Astrocyte (in vitro differentiated cells and primary cell): ENCODE measurements around the gene ZNF549. TPM values are rescaled to one million over a fixed set of nuclear protein-coding genes. Genes with fewer than 3 reads are reported as not detected.

Experiments
- DNase-seq: peaks from one replicate; pipeline ENCODE4 v3.0.0-alpha.2; 2010; ENCODE audit warnings: low read depth
- FAIRE-seq: peaks from 2 replicates; lab custom pipeline; 2011; peaks lifted over from hg19 to GRCh38; lab: Jason Lieb, UNC
- H2AFZ ChIP-seq: 2 replicates; pipeline ENCODE4 v1.6.0; 2012; ENCODE audit warnings: low read depth, low read length, inconsistent platforms
- H3K27ac ChIP-seq: 2 replicates; pipeline ENCODE4 v1.5.1; 2011; ENCODE audit warnings: low read depth, low read length, inconsistent platforms
- H3K27me3 ChIP-seq: 2 replicates; pipeline ENCODE4 v1.6.0; 2011; ENCODE audit warnings: low read length, inconsistent platforms; ENCODE audit not compliant: insufficient read depth
- H3K36me3 ChIP-seq: 2 replicates; pipeline ENCODE4 v1.5.1; 2011; ENCODE audit warnings: low read length, inconsistent platforms; ENCODE audit not compliant: insufficient read depth
- H3K4me1 ChIP-seq: 2 replicates; pipeline ENCODE4 v1.5.1; 2011; ENCODE audit warnings: low read length, inconsistent platforms; ENCODE audit not compliant: insufficient read depth
- H3K4me2 ChIP-seq: 2 replicates; pipeline ENCODE4 v1.6.0; 2012; ENCODE audit warnings: low read length, inconsistent platforms
- H3K4me3 ChIP-seq: 2 replicates; pipeline ENCODE4 v1.5.1; 2011; ENCODE audit warnings: low read depth, mild to moderate bottlenecking, low read length, inconsistent platforms; ENCODE audit not compliant: insufficient read depth
- H3K79me2 ChIP-seq: 2 replicates; pipeline ENCODE4 v1.6.0; 2012; ENCODE audit warnings: mild to moderate bottlenecking, low read length, inconsistent platforms; ENCODE audit not compliant: insufficient read depth
- H3K9ac ChIP-seq: 2 replicates; pipeline ENCODE4 v1.6.0; 2012; ENCODE audit warnings: mild to moderate bottlenecking, low read length, inconsistent platforms
- H3K9me3 ChIP-seq: 2 replicates; pipeline ENCODE4 v1.5.1; 2012; ENCODE audit warnings: low read depth, mild to moderate bottlenecking, low read length, inconsistent platforms; ENCODE audit not compliant: insufficient read depth
- H4K20me1 ChIP-seq: 2 replicates; pipeline ENCODE4 v1.6.0; 2012; ENCODE audit warnings: low read length, inconsistent platforms; ENCODE audit not compliant: insufficient read depth
- H3K27ac Mint-ChIP-seq: one replicate; pipeline ENCODE4 v1.8.0; 2021; ENCODE audit warnings: mild to moderate bottlenecking, mixed read lengths; ENCODE audit not compliant: unreplicated experiment
- H3K27me3 Mint-ChIP-seq: one replicate; pipeline ENCODE4 v1.8.0; 2021; ENCODE audit warnings: low read depth, mixed read lengths; ENCODE audit not compliant: unreplicated experiment
- H3K36me3 Mint-ChIP-seq: one replicate; pipeline ENCODE4 v1.8.0; 2021; ENCODE audit warnings: low read depth, mixed read lengths; ENCODE audit not compliant: unreplicated experiment
- H3K4me1 Mint-ChIP-seq: one replicate; pipeline ENCODE4 v1.8.0; 2021; ENCODE audit warnings: low read depth, mixed read lengths; ENCODE audit not compliant: unreplicated experiment
- H3K4me3 Mint-ChIP-seq: one replicate; pipeline ENCODE4 v1.8.0; 2021; ENCODE audit warnings: mild to moderate bottlenecking, moderate library complexity, mixed read lengths; ENCODE audit not compliant: unreplicated experiment
- H3K9me3 Mint-ChIP-seq: one replicate; pipeline ENCODE4 v1.8.0; 2021; ENCODE audit warnings: mild to moderate bottlenecking, mixed read lengths; ENCODE audit not compliant: unreplicated experiment
- CTCF ChIP-seq: IDR thresholded peaks from 2 replicates; pipeline ENCODE4 v1.5.1; 2011; ENCODE audit warnings: low read depth, mild to moderate bottlenecking, inconsistent platforms, low read length, moderate library complexity; ENCODE audit not compliant: insufficient read depth
- EZH2 ChIP-seq: IDR thresholded peaks from 2 replicates; pipeline ENCODE4 v1.6.1; 2012; ENCODE audit warnings: mild to moderate bottlenecking, low read length, inconsistent platforms; ENCODE audit not compliant: insufficient read depth
- total RNA-seq: library from RNA; stranded (reverse); gene quantifications from 2 replicates; pipeline ENCODE4 v1.2.1, GENCODE V29; 2021

ZNF549 gene
- total RNA-seq, 1 donor from 2014 or later = 7.3 TPM

GRCh38 chr19:57570707-57571106 lies 43.6 kb downstream of the ZNF549 start:
- H3K4me1 Mint-ChIP-seq = no peaks in the 10 kb centered on the region
- H3K4me3 Mint-ChIP-seq = no peak overlapping the region
- Histone ChIP-seq H3K27me3 (no peaks in the 10 kb centered on the region), H3K36me3 (peaks cover 29% of the 10 kb centered on the region), H2AFZ (no peak overlapping the region), H3K27ac (no peak overlapping the region), H3K4me1 (no peaks in the 10 kb centered on the region), H3K4me2 (no peak overlapping the region), H3K9ac (no peak overlapping the region), H3K79me2 (peaks cover under 1% of the 10 kb centered on the region), H4K20me1 (no peaks in the 10 kb centered on the region), H3K4me3 (no peak overlapping the region), H3K9me3 (peaks cover 83% of the 10 kb centered on the region)
- H3K36me3 Mint-ChIP-seq = peaks cover 66% of the 10 kb centered on the region
- TF ChIP-seq CTCF (no peak), EZH2 (no peak)
- no peak overlapping the region for H3K27ac Mint-ChIP-seq
- FAIRE-seq (no peak), DNase-seq (no peak)
- H3K27me3 Mint-ChIP-seq = no peaks in the 10 kb centered on the region
- H3K9me3 Mint-ChIP-seq = peaks cover 88% of the 10 kb centered on the region

GRCh38 chr19:57572415-57572947 lies 45.3 kb downstream of the ZNF549 start:
- H3K4me2 ChIP-seq = no peak overlapping the region
- FAIRE-seq = no peak
- H3K4me3 Mint-ChIP-seq = no peak overlapping the region

GRCh38 chr19:57576661-57577060 lies 49.5 kb downstream of the ZNF549 start:
- no peak for FAIRE-seq
- no peak for DNase-seq
- H3K4me1 ChIP-seq = peaks cover 4% of the 10 kb centered on the region
- no peak overlapping the region for H3K27ac Mint-ChIP-seq
- H3K4me3 ChIP-seq = no peak overlapping the region
- H3K79me2 ChIP-seq = peaks cover 28% of the 10 kb centered on the region
- no peaks in the 10 kb centered on the region for H4K20me1 ChIP-seq
- H3K4me3 Mint-ChIP-seq = peak overlapping the region; percentile 91
- no peaks in the 10 kb centered on the region for H3K27me3 ChIP-seq
- peaks cover 60% of the 10 kb centered on the region for H3K9me3 Mint-ChIP-seq
- H3K36me3 Mint-ChIP-seq = peaks cover 65% of the 10 kb centered on the region
- no peak overlapping the region for H3K27ac ChIP-seq
- H3K9me3 ChIP-seq = peaks cover 60% of the 10 kb centered on the region
- no peak overlapping the region for H3K4me2 ChIP-seq
- no peak overlapping the region for H3K9ac ChIP-seq
- H3K36me3 ChIP-seq = peaks cover 32% of the 10 kb centered on the region
- H3K27me3 Mint-ChIP-seq = no peaks in the 10 kb centered on the region
- H2AFZ ChIP-seq = no peak overlapping the region
- peaks cover 4% of the 10 kb centered on the region for H3K4me1 Mint-ChIP-seq
- TF ChIP-seq CTCF (no peak), EZH2 (no peak)

More at GRCh38 chr19:57572415-57572947, 45.3 kb downstream of the ZNF549 start:
- no peak for TF ChIP-seq EZH2
- peaks cover 85% of the 10 kb centered on the region for H3K9me3 ChIP-seq
- H3K4me1 ChIP-seq = no peaks in the 10 kb centered on the region
- H4K20me1 ChIP-seq = no peaks in the 10 kb centered on the region
- Mint-ChIP-seq H3K27ac (no peak overlapping the region), H3K36me3 (peaks cover 80% of the 10 kb centered on the region), H3K4me1 (peaks cover 2% of the 10 kb centered on the region), H3K9me3 (peaks cover 89% of the 10 kb centered on the region), H3K27me3 (no peaks in the 10 kb centered on the region)
- no peak overlapping the region for H3K4me3 ChIP-seq
- DNase-seq = no peak
- H3K27me3 ChIP-seq = no peaks in the 10 kb centered on the region
- H3K9ac ChIP-seq = no peak overlapping the region
- H3K27ac ChIP-seq = no peak overlapping the region
- peaks cover 32% of the 10 kb centered on the region for H3K36me3 ChIP-seq
- H2AFZ ChIP-seq = no peak overlapping the region
- H3K79me2 ChIP-seq = peaks cover 16% of the 10 kb centered on the region
